ENCODE results near the gene B4GALT5. TPM values are rescaled to one million over a fixed set of nuclear protein-coding genes. Genes with fewer than 3 reads are reported as not detected.
A peak's percentile ranks its signal among the peaks of the same experiment; 100 is the strongest.
"Not testable (repeated sequence)": the region's sequence is repeated elsewhere in the genome, so short reads cannot be mapped to it uniquely, and the experiment has no call there.

Gene B4GALT5
- total RNA-seq, 4 donors from 2014 or later = 13.5 to 59.0 (median 25.0) TPM

- Histone ChIP-seq H3K27ac (peak overlapping the region; percentile 65 to 75), H3K27me3 (no peaks in the 10 kb centered on the region), H3K4me1 (peaks cover 0 to 16% of the 10 kb centered on the region in 2 donors), H3K9me3 (no peaks in the 10 kb centered on the region), H3K36me3 (no peaks in the 10 kb centered on the region), H3K4me3 (no peak overlapping the region)
- intact Hi-C loops (cut with DNase I; ENCODE audit: low total_unique reads) = no loop called here
- DNase-seq = no peak
- TF ChIP-seq, protein P1, sequence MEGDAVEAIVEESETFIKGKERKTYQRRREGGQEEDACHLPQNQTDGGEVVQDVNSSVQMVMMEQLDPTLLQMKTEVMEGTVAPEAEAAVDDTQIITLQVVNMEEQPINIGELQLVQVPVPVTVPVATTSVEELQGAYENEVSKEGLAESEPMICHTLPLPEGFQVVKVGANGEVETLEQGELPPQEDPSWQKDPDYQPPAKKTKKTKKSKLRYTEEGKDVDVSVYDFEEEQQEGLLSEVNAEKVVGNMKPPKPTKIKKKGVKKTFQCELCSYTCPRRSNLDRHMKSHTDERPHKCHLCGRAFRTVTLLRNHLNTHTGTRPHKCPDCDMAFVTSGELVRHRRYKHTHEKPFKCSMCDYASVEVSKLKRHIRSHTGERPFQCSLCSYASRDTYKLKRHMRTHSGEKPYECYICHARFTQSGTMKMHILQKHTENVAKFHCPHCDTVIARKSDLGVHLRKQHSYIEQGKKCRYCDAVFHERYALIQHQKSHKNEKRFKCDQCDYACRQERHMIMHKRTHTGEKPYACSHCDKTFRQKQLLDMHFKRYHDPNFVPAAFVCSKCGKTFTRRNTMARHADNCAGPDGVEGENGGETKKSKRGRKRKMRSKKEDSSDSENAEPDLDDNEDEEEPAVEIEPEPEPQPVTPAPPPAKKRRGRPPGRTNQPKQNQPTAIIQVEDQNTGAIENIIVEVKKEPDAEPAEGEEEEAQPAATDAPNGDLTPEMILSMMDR (IDR thresholded peaks at IDR 0.05) = no peak
- no peak for TF ChIP-seq POLR2A (IDR thresholded peaks at IDR 0.05)
Measured at GRCh38 chr20:49706630-49707091, 7.0 kb downstream of the B4GALT5 start.

- H3K9me3 ChIP-seq; intact Hi-C loops (cut with DNase I; ENCODE audit: low total_unique reads); H3K4me3 ChIP-seq; H3K27me3 ChIP-seq; DNase-seq; H3K27ac ChIP-seq; H3K36me3 ChIP-seq: not testable (repeated sequence)
- peaks cover 0 to 16% of the 10 kb centered on the region in 2 donors for H3K4me1 ChIP-seq
Measured at GRCh38 chr20:49705893-49706292, 7.8 kb downstream of the B4GALT5 start.

GRCh38 chr20:49705358-49705757, 8.3 kb downstream of the B4GALT5 start:
- Histone ChIP-seq H3K9me3 (no peaks in the 10 kb centered on the region), H3K36me3 (no peaks in the 10 kb centered on the region), H3K4me1 (peaks cover 0 to 16% of the 10 kb centered on the region in 2 donors), H3K4me3 (no peak overlapping the region), H3K27me3 (no peaks in the 10 kb centered on the region), H3K27ac (no peak overlapping the region)
- no peak for DNase-seq
- no peak for TF ChIP-seq POLR2A (IDR thresholded peaks at IDR 0.05)
- intact Hi-C loops (cut with DNase I; ENCODE audit: low total_unique reads) = no loop called here

DNA sequence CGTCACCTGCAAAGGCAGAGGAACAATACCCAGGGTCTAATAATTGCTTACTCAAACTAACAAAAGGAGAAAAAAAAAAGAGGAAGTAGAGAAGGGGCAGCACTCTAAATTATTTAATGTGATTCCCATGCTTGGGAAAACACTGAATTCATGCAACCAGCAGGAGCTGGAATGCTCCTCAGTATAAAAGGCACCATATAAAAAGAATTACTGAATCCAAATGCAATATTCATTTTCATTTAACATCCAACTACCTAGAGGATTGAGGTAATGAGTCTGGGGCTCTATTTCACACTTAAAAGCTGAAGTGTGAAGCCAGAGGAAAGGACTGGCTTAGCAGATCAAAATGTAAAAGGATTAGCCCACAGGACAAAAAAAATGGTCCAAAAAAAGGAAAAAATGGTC, 8.7 kb downstream of the B4GALT5 start:
- H3K4me3 ChIP-seq = no peak overlapping the region
- H3K4me1 ChIP-seq = peaks cover 0 to 16% of the 10 kb centered on the region in 2 donors
- no peak overlapping the region for H3K27ac ChIP-seq
- H3K36me3 ChIP-seq = no peaks in the 10 kb centered on the region
- H3K9me3 ChIP-seq = no peaks in the 10 kb centered on the region
- no peaks in the 10 kb centered on the region for H3K27me3 ChIP-seq
- TF ChIP-seq POLR2A (IDR thresholded peaks at IDR 0.05) = no peak
- TF ChIP-seq, protein P1 (IDR thresholded peaks at IDR 0.05) = no peak
- intact Hi-C loops (cut with DNase I; ENCODE audit: low total_unique reads) = no loop called here
- DNase-seq = no peak

DNA sequence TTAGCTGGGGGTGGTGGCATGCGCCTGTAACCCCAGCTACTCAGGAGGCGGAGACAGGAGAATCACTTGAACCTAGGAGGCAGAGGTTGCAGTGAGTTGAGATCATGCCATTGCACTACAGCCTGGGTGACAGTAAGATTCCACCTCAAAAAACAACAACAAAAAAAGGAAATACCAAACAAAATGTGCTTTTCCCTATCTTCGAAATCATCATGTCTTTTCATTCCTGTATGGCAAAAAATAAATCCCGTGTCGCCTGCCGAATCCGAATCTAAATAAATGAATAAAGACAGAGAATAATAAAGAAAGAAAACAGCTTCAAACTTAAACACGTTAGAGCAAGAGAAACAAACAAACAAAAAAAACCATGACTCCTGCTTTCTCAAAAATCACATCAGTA, 11.8 kb downstream of the B4GALT5 start:
- intact Hi-C loops (cut with DNase I; ENCODE audit: low total_unique reads) = no loop called here
- no peaks in the 10 kb centered on the region for H3K36me3 ChIP-seq
- H3K27me3 ChIP-seq = no peaks in the 10 kb centered on the region
- no peaks in the 10 kb centered on the region for H3K9me3 ChIP-seq
- no peak overlapping the region for H3K4me3 ChIP-seq
- peak overlapping the region in 1 of 2 donors; percentile 45 for H3K27ac ChIP-seq
- DNase-seq = no peak
- TF ChIP-seq, protein P1 (IDR thresholded peaks at IDR 0.05) = no peak
- no peak for TF ChIP-seq POLR2A (IDR thresholded peaks at IDR 0.05)
- H3K4me1 ChIP-seq = peaks cover 0 to 10% of the 10 kb centered on the region in 2 donors

- TF ChIP-seq, protein P1 (IDR thresholded peaks at IDR 0.05) = no peak
- TF ChIP-seq POLR2A (IDR thresholded peaks at IDR 0.05) = no peak
- no peaks in the 10 kb centered on the region for H3K27me3 ChIP-seq
- peak overlapping the region in 1 of 2 donors; percentile 45 for H3K27ac ChIP-seq
- no peaks in the 10 kb centered on the region for H3K9me3 ChIP-seq
- no peak for DNase-seq
- H3K36me3 ChIP-seq = no peaks in the 10 kb centered on the region
- no peak overlapping the region for H3K4me3 ChIP-seq
- intact Hi-C loops (cut with DNase I; ENCODE audit: low total_unique reads) = no loop called here
- peaks cover 0 to 7% of the 10 kb centered on the region in 2 donors for H3K4me1 ChIP-seq
Measured at GRCh38 chr20:49701241-49701790, 12.4 kb downstream of the B4GALT5 start.
